Measurements from ENCODE around the gene WRAP73.
"Not testable (repeated sequence)": the region's sequence is repeated elsewhere in the genome, so short reads cannot be mapped to it uniquely, and the experiment has no call there.

Gene WRAP73

GRCh38 chr1:3593745-3594144 is 56.2 kb downstream of the WRAP73 start:
- no peak for DNase-seq

DNA sequence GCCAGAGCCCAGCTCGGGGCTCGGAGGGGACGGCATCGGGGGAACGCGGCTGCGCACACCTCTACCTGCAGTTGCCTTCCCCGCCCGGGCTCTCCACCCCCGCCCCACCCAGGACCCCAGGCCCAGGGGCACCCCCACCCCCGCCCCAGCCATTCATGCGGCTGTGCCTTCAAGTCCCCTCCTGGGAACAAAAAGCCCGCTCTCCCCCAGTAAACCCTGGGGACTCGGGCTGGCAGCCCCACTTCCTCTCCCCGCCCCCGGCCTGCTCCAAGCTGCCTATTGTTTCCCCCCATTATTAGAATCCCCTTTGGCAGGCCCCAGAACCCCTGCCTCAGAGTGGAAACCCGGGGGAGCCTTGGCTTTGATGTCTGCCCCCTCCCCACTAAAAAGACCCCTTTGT is 56.6 kb downstream of the WRAP73 start:
- no peak for DNase-seq

DNA sequence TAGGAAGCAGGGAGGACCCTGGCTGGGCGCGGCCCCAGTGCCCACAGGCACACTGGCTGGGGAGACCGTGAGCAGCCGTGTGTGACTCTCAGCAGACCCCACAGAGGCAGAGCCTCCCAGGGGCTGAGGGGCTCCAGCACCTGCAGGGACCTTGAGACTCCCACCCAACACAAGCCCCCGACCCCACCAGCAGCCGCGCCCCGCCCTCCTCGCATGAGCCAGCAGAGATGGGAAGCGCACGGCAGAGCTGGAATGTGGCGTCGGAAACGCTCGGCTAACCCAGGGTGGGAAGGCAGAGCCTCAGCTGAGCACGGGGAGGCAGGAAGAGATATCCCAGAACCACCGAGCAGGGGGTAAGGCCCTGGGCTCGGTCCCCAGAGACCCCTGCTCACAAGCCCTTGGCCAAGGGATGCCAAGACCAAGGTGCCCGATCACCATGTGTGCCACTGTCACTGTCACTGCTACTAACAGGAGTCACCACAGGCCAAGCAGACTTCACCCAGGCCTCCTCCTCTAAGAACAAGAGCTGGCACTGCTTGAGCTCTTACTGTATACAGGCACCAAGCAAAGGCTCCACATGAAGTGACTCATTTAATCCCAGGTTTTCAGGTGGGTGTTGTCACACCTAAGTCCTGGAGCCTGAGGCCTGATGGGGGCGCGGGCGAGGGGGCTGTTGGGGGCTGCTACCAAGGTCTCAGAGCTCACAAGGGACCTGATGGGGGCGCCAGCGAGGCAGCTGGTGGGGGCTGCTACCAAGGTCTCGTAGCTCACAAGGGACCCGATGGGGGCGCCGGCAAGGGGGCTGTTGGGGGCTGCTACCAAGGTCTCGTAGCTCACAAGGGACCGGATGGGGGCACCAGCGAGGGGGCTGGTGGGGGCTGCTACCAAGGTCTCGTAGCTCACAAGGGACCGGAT is 58.7 kb downstream of the WRAP73 start:
- DNase-seq, result no peak

DNA sequence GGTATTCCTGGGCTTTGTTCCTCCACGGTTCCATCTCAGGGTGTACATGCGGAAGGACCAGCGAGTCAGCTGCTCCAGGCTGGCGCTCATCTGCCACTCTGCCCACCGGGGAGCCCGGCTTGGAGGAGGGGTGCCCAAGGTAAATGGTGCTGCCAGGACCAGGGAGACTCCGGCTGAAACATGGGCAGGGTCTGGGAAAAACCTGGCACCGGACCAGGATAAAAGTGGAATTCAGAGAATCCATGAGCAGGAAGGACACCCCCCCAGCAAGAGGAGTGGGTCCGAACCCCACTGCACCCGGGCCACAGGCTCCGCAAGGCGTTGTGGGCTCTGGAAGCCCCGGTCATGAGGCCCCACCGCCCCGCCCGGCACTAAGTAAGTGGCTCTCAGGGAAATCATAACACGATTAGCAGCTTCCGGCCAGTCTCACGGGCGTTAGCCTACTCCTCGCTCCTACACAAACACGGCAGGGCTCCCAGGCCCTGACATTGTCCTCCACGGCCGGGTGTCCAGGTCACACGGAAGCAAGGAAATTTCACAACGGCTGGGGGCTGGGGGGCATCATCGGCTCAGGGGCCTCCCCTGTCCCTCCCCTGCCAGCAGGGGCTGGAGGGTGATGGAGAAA is 59.7 kb downstream of the WRAP73 start:
- no peak for DNase-seq

DNA sequence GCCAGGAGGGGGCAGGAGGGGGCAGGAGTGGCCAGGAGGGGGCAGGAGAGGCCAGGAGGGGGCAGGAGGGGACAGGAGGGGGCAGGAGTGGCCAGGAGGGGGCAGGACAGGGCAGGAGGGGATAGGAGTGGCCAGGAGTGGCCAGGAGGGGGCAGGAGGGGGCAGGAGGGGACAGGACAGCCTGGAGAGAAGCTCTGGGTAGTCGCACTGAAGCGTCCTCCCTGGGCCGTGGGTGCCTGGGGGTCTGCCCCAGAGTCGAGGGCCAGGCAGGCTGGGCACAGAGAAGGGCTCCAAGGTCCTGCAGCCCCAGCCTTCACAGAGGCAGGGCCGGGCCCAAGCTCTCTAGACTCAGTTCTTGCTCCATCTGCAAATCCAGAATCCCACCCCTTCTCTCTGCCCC is 61.5 kb downstream of the WRAP73 start:
- no peak for DNase-seq

DNA sequence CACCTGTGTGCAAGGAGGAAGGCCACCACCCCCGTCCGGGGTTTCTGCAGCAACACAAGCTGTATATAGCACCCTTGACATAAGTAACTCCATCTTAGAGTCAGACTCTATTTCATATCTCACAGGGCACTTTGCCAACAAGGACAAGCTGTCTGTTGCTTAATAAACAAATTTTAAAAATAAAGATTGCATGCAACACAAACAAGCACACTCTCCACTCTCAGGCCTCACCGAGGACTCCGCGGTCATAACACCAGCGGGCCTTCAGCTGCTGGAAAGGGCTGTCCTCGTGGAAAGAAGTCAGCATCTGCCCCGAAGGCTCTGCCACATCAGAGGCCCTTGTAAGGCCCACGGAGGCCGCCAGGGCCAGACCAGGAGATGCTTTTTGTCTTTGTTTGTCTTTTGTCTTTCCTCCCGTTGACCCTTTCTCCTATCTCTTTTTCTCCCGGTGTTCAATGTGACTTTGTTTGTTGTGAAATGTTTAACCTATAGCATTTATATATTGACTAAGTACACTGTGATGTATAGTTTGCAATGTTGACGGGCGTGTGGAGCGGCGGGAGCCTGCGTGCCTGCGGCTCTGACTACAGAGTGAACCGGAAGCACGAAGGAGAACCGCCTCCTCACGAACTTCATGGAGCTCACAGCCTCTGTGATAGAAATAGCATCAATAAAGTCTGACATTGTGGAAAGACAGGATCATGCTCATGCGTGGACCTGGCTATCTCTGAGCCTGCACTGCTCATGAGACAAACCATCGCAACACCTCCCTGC is 62.7 kb downstream of the WRAP73 start:
- DNase-seq, result no peak

GRCh38 chr1:3585940-3586568 is 63.8 kb downstream of the WRAP73 start:
- DNase-seq, result no peak

GRCh38 chr1:3585353-3585868 is 64.5 kb downstream of the WRAP73 start:
- not testable (repeated sequence) for DNase-seq

- no peak for DNase-seq
Measured at GRCh38 chr1:3584915-3585314, 65.0 kb downstream of the WRAP73 start.

- not testable (repeated sequence) for DNase-seq
Measured at GRCh38 chr1:3583751-3584150, 66.2 kb downstream of the WRAP73 start.

DNA sequence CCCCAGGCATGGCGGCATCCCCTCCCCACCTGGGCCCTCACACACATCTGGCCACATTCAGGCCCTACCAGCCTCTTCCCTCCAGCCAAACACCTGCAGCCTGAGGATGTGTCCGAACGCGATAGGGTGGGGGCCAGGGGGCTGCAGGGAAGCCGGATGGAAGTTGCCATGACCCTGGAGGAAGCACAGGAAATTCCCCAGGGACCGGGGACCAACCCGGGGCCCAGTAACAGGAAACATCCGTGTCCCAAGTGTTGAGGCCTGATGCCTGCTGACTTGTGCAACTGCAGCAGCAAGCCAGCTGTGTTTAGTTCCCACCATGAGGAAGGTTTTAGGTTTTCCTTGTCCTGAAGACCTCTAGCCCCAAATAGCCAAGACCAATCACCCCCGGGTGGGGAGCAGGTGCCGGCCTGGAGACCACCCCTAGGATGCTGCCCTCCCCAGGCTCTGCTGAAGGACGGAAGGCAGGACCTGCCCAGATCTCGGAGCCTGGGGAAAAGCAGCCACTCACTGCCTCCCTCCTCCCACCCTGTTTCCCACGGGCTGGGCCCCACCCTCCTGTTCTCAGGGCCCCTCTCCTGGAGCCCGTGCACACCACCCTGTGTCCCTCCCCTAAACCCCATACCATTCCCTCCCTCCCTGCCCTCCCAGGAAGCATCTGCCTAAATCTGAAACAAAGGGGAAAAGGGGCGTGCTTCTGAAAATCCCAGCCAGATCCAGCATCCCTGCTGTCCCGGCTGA is 68.4 kb downstream of the WRAP73 start:
- no peak for DNase-seq

Data from activated CD4-positive, alpha-beta T cell treated with anti-CD3 and anti-CD28 coated beads, Interleukin-2, amount 50 U/mL, for 1 hour (primary cell).